OCI-LY7 (cell line): Measurements from ENCODE around the gene MLLT10. TPM values are rescaled to one million over a fixed set of nuclear protein-coding genes. Genes with fewer than 3 reads are reported as not detected.

ENCODE experiments used
- BruUV-seq: library from RNA; stranded (reverse); fragments of 400-500 nt; replicated peaks from 2 replicates; lab custom pipeline; 2021; lab: Mats Ljungman, UMichigan
- CTCF ChIA-PET: fragments of 300-600 bp; sonication (Branson Sonifier 250); formaldehyde crosslinking; loops from one replicate; lab custom pipeline; 2022; ENCODE audit warnings: antibody characterized with exemption; ENCODE audit not compliant: unreplicated experiment; lab: Charles Lee
- POLR2A ChIA-PET: fragments of 300-600 bp; sonication (Branson Sonifier 250); formaldehyde crosslinking; loops from one replicate; lab custom pipeline; 2022; ENCODE audit warnings: antibody characterized with exemption; lab: Charles Lee
- DNase-seq: peaks from one replicate; pipeline ENCODE4 v3.0.0-alpha.2; 2015; ENCODE audit warnings: low spot score
- H2AFZ ChIP-seq: fragments of 200-600 bp; sonication (generic), shearing (Covaris generic); 2 replicates; pipeline ENCODE4 v1.6.1; 2014; ENCODE audit warnings: mild to moderate bottlenecking, antibody characterized with exemption, low read length, moderate library complexity
- H3K27ac ChIP-seq: fragments of 200-600 bp; sonication (generic); 2 replicates; pipeline ENCODE4 v1.5.1; 2014; ENCODE audit warnings: mixed run types, low read depth, mild to moderate bottlenecking, moderate library complexity, low read length, inconsistent platforms; ENCODE audit not compliant: poor library complexity, severe bottlenecking
- H3K36me3 ChIP-seq: fragments of 200-600 bp; sonication (generic); 2 replicates; pipeline ENCODE4 v1.6.1; 2014; ENCODE audit warnings: mild to moderate bottlenecking, antibody characterized with exemption, low read length, moderate library complexity, mixed read lengths; ENCODE audit not compliant: insufficient read depth
- H3K4me1 ChIP-seq: fragments of 200-600 bp; sonication (generic); 2 replicates; pipeline ENCODE4 v1.5.1; 2014; ENCODE audit warnings: mild to moderate bottlenecking, low read length; ENCODE audit not compliant: insufficient read depth, poor library complexity, severe bottlenecking
- H3K4me2 ChIP-seq: fragments of 200-600 bp; sonication (generic); 2 replicates; pipeline ENCODE4 v1.6.1; 2014; ENCODE audit warnings: mild to moderate bottlenecking, low read length
- H3K4me3 ChIP-seq: fragments of 200-600 bp; sonication (generic); 2 replicates; pipeline ENCODE4 v1.5.1; 2014; ENCODE audit warnings: mild to moderate bottlenecking, low read depth, low read length; ENCODE audit not compliant: poor library complexity, severe bottlenecking
- H3K79me2 ChIP-seq: fragments of 200-600 bp; sonication (generic); 2 replicates; pipeline ENCODE4 v1.6.1; 2016; ENCODE audit warnings: low read depth, mild to moderate bottlenecking, low read length, moderate library complexity, mixed read lengths; ENCODE audit not compliant: insufficient read depth
- H3K9me2 ChIP-seq: fragments of 200-600 bp; sonication (generic); 2 replicates; pipeline ENCODE4 v1.6.1; 2016; ENCODE audit warnings: mild to moderate bottlenecking, low read length, mixed read lengths; ENCODE audit not compliant: insufficient read depth
- H3K9me3 ChIP-seq: fragments of 200-600 bp; sonication (generic); 2 replicates; pipeline ENCODE4 v1.6.1; 2014; ENCODE audit warnings: mild to moderate bottlenecking, mixed run types, low read length, mixed read lengths
- H4K20me1 ChIP-seq: fragments of 200-600 bp; sonication (generic); 2 replicates; pipeline ENCODE4 v1.6.1; 2014; ENCODE audit warnings: mild to moderate bottlenecking, antibody characterized with exemption, low read length, moderate library complexity, mixed read lengths; ENCODE audit not compliant: insufficient read depth
- EZH2phosphoT487 ChIP-seq: fragments of 200-600 bp; sonication (generic); IDR thresholded peaks from 2 replicates; pipeline ENCODE4 v1.6.1; 2018; ENCODE audit warnings: low read depth, borderline replicate concordance, mild to moderate bottlenecking, mixed run types, antibody characterized with exemption, low read length, moderate library complexity, mixed read lengths
- intact Hi-C: fragments of 100-400 bp; cut with micrococcal nuclease; formaldehyde crosslinking; loops from one replicate; pipeline ENCODE4 v1.10.0; 2022; ENCODE audit not compliant: unreplicated experiment
- total RNA-seq, 2 experiments: library from RNA; depleted of rRNA in 1 of 2; stranded (reverse); fragments of >200 nt in 1 of 2; shearing (Covaris generic) in 1 of 2; gene quantifications; 2 replicates each; pipeline ENCODE4 v1.2.3, GENCODE V29; 2014 to 2022
- TF ChIP-seq, protein P1 (sequence below): fragments of 200-600 bp; sonication (generic); conservative IDR thresholded peaks from 2 replicates; pipeline ENCODE4 v1.5.1; 2014; ENCODE audit warnings: mild to moderate bottlenecking, antibody characterized with exemption, low read length, moderate library complexity, mixed read lengths

The MLLT10 gene
- total RNA-seq, 2 experiments from 2014 or later, result 68.4 to 74.0 TPM

DNA sequence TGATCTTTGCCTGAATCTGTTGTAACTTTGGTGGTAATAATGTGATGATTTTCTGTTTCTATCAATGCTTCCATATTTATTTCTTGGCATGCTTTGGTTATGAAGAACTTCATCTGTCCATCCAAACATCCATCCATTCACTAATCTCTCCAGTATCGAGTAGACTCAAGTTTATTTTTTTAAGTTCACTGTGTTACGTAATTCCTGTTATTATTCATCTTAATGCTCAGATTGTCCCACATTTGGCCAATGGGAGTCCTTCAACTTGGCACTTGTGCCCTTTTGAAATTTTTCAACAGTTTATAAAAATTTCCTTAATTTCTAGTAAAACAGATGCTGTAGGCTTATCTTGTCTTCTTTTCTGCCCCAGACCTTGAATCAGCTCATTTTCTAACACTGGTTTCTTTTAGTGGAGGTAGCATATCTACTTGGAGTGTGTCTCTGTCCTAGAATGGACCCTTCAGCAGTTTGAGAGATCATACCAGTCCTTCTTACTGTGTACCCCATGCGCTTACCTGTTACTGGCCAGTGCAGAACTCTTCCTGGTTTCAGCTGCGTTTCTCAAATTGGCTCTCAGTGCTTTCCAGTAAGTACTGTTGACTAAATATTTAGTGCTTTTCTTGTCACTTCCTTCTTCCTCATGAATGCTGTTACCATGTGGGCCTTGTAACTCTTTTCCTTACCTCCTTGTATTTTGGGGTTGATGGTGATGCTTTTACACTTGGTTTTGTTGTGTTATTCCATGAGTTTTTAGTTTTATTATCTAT lies 100.8 kb downstream of the MLLT10 start:
- Histone ChIP-seq H3K9me3 (no peaks in the 10 kb centered on the region), H3K4me3 (no peak overlapping the region), H3K79me2 (no peaks in the 10 kb centered on the region), H3K4me1 (no peaks in the 10 kb centered on the region), H2AFZ (no peak overlapping the region), H4K20me1 (peaks cover 15% of the 10 kb centered on the region), H3K27ac (no peak overlapping the region), H3K9me2 (no peaks in the 10 kb centered on the region), H3K36me3 (peaks cover 70% of the 10 kb centered on the region), H3K4me2 (no peak overlapping the region)
- intact Hi-C loops, result no loop called here
- TF ChIP-seq, protein P1, sequence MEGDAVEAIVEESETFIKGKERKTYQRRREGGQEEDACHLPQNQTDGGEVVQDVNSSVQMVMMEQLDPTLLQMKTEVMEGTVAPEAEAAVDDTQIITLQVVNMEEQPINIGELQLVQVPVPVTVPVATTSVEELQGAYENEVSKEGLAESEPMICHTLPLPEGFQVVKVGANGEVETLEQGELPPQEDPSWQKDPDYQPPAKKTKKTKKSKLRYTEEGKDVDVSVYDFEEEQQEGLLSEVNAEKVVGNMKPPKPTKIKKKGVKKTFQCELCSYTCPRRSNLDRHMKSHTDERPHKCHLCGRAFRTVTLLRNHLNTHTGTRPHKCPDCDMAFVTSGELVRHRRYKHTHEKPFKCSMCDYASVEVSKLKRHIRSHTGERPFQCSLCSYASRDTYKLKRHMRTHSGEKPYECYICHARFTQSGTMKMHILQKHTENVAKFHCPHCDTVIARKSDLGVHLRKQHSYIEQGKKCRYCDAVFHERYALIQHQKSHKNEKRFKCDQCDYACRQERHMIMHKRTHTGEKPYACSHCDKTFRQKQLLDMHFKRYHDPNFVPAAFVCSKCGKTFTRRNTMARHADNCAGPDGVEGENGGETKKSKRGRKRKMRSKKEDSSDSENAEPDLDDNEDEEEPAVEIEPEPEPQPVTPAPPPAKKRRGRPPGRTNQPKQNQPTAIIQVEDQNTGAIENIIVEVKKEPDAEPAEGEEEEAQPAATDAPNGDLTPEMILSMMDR, result no peak
- TF ChIP-seq EZH2phosphoT487, result no peak
- BruUV-seq, result no TSS peak
- ChIA-PET CTCF (no interaction called here), POLR2A (interaction anchor here (0.7 to 2.2 kb wide), 3 partner anchors 8 to 23 kb away, joined by 3 to 7 read pairs (median 3); no protein-coding TSS in a partner anchor)
- DNase-seq, result no peak

DNA sequence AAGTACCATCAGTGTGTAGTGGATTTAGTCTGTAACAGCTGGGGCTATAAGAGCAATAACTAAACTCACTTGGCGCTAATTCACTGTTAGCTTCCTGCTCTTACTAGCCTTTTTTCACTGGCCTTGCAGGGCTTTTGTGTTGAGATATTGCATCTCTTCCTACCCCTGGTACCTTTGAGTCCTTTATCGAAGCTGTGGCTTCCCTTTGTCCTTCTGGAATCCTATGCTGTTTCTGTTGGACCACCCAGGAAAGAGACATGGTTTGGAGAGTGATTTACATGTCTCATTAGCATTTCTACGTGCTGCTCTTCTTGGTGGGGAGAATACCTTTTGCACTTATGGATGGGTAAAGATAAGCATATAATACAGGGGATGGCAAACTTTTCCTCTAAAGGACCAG lies 103.8 kb downstream of the MLLT10 start:
- TF ChIP-seq, protein P1, result no peak
- TF ChIP-seq EZH2phosphoT487, result no peak
- DNase-seq, result no peak
- Histone ChIP-seq H3K36me3 (peaks cover 65% of the 10 kb centered on the region), H3K9me3 (no peaks in the 10 kb centered on the region), H3K4me3 (no peak overlapping the region), H3K9me2 (no peaks in the 10 kb centered on the region), H4K20me1 (peaks cover 15% of the 10 kb centered on the region), H2AFZ (no peak overlapping the region), H3K4me1 (no peaks in the 10 kb centered on the region), H3K4me2 (no peak overlapping the region), H3K79me2 (no peaks in the 10 kb centered on the region), H3K27ac (no peak overlapping the region)
- intact Hi-C loops, result no loop called here
- CTCF ChIA-PET, result no interaction called here
- POLR2A ChIA-PET, result interaction anchor here (0.5 kb wide), 1 partner anchor 25 kb away, joined by 5 read pairs; no protein-coding TSS in a partner anchor
- no TSS peak for BruUV-seq

DNA sequence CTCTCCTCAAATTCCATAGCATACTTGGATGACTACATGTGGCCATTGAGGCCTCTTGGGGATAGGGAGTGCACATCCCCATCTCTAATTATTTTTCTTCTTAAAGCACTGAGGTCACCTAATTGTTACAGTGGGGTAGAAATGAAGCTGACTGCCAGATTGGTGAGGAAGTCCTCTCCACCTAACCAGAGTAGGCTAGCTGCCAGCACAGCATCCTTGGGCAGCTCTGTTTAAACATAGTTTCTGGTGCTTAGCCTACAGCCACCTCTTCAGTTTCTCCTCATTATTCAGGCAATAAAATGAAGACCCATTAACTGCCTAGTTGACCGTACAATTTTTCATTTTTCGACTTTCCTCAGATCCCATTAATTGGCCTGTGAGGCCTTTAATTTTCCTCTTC lies 104.6 kb downstream of the MLLT10 start:
- no peaks in the 10 kb centered on the region for H3K4me1 ChIP-seq
- no peak for TF ChIP-seq EZH2phosphoT487
- TF ChIP-seq, protein P1, result no peak
- no peak overlapping the region for H3K4me2 ChIP-seq
- no peaks in the 10 kb centered on the region for H3K79me2 ChIP-seq
- H3K27ac ChIP-seq, result no peak overlapping the region
- CTCF ChIA-PET, result no interaction called here
- peaks cover 15% of the 10 kb centered on the region for H4K20me1 ChIP-seq
- no peak overlapping the region for H2AFZ ChIP-seq
- peaks cover 58% of the 10 kb centered on the region for H3K36me3 ChIP-seq
- POLR2A ChIA-PET, result interaction anchor here (0.6 to 0.7 kb wide), 2 partner anchors 35 to 86 kb away, joined by 3 read pairs; no protein-coding TSS in a partner anchor
- no peak for DNase-seq
- H3K9me2 ChIP-seq, result no peaks in the 10 kb centered on the region
- intact Hi-C loops, result no loop called here
- H3K9me3 ChIP-seq, result no peaks in the 10 kb centered on the region
- no peak overlapping the region for H3K4me3 ChIP-seq
- no TSS peak for BruUV-seq
